OCI-LY1 (cell line): ENCODE measurements around the gene CDHR3.

ENCODE experiments used
- EZH2 ChIP-seq: fragments of 200-600 bp; sonication (generic), shearing (Covaris generic); IDR thresholded peaks from 2 replicates; pipeline ENCODE4 v1.8.0; 2017; ENCODE audit warnings: borderline replicate concordance, mixed run types, mild to moderate bottlenecking, antibody characterized with exemption, low read length, moderate library complexity, mixed read lengths
- TF ChIP-seq, protein P1 (sequence below): fragments of 200-600 bp; sonication (generic), shearing (Covaris generic); IDR thresholded peaks from 2 replicates; pipeline ENCODE4 v1.5.1; 2017; ENCODE audit warnings: mild to moderate bottlenecking, antibody characterized with exemption, low read length, moderate library complexity, mixed read lengths

DNA sequence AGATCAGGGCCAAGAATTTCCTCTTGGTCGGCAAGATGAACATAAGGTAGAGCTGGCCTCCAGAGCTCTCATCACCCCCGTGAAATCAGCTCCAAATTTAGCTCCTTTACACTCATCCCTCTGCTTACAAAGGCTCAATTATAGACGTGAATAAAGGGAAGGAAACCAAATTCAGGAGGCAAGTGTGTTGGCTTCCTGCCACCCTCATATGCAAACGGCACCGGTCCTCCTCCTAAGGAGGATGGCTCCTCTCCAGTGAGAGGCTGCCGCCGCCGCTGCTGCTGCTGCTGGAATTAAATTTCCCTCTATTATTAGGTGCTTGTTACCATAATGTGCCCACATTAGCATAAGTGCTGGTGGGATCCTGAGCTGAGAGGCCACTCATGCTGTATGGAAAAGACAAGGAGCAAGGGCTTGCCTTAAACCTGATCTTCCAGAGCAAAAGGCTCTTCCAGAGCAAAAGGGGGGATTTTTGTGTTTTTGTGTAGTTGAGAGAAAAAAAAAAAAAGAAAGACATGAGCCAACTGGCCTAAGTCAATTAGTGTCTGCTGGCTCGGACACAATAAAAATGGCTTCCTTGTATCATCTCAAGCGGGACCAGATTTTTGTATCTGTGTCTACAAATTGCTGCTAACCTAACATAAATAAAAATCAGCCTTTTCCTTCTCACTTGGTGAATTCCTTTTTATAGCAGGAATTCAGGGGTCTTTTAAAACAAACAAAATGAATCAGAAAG, 68.4 kb downstream of the CDHR3 start:
- TF ChIP-seq, protein P1, sequence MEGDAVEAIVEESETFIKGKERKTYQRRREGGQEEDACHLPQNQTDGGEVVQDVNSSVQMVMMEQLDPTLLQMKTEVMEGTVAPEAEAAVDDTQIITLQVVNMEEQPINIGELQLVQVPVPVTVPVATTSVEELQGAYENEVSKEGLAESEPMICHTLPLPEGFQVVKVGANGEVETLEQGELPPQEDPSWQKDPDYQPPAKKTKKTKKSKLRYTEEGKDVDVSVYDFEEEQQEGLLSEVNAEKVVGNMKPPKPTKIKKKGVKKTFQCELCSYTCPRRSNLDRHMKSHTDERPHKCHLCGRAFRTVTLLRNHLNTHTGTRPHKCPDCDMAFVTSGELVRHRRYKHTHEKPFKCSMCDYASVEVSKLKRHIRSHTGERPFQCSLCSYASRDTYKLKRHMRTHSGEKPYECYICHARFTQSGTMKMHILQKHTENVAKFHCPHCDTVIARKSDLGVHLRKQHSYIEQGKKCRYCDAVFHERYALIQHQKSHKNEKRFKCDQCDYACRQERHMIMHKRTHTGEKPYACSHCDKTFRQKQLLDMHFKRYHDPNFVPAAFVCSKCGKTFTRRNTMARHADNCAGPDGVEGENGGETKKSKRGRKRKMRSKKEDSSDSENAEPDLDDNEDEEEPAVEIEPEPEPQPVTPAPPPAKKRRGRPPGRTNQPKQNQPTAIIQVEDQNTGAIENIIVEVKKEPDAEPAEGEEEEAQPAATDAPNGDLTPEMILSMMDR = no peak
- TF ChIP-seq EZH2 = no peak
